Subcutaneous abdominal adipose tissue (tissue), 5 donors: ENCODE data around the gene PPM1B.
A peak's percentile ranks its signal among the peaks of the same experiment; 100 is the strongest.
"Not testable (repeated sequence)": the region's sequence is repeated elsewhere in the genome, so short reads cannot be mapped to it uniquely, and the experiment has no call there.

ENCODE experiments used
- H3K27ac ChIP-seq: one replicate; pipeline ENCODE4 v1.7.0; 2013; ENCODE audit warnings: low read depth, mild to moderate bottlenecking, inconsistent platforms, low read length, moderate library complexity
- H3K27me3 ChIP-seq, 5 donors: one replicate each; pipeline ENCODE4 v1.7.0; 2013; ENCODE audit warnings: low read length in 5 of 5, inconsistent platforms in 1 of 5; ENCODE audit not compliant: control insufficient read depth in 5 of 5, insufficient read depth in 4 of 5
- H3K36me3 ChIP-seq, 5 donors: one replicate each; pipeline ENCODE4 v1.7.0; 2013; ENCODE audit warnings: low read length in 5 of 5; ENCODE audit not compliant: control insufficient read depth in 5 of 5, insufficient read depth in 5 of 5
- H3K4me1 ChIP-seq, 5 donors: one replicate each; pipeline ENCODE4 v1.7.0; 2013; ENCODE audit warnings: low read length in 5 of 5, mild to moderate bottlenecking in 3 of 5, moderate library complexity in 1 of 5; ENCODE audit not compliant: control insufficient read depth in 5 of 5, insufficient read depth in 5 of 5
- H3K4me3 ChIP-seq, 5 donors: one replicate each; pipeline ENCODE4 v1.7.0; 2013; ENCODE audit warnings: low read length in 5 of 5, low read depth in 1 of 5
- H3K9ac ChIP-seq, 5 donors: one replicate each; pipeline ENCODE4 v1.7.0; 2013; ENCODE audit warnings: low read length in 5 of 5, mild to moderate bottlenecking in 4 of 5, moderate library complexity in 3 of 5
- H3K9me3 ChIP-seq, 5 donors: one replicate each; pipeline ENCODE4 v1.7.0; 2013; ENCODE audit warnings: low read length in 5 of 5; ENCODE audit not compliant: control insufficient read depth in 5 of 5
- donor health status: healthy.
- donor health status: healthy.
- donor health status: healthy.
- donor health status: healthy.
- donor health status: healthy.

Gene PPM1B

GRCh38 chr2:44257802-44258201 is 89.1 kb downstream of the PPM1B start:
- H3K36me3 ChIP-seq, H3K9me3 ChIP-seq, H3K4me1 ChIP-seq, H3K27ac ChIP-seq, H3K9ac ChIP-seq, H3K27me3 ChIP-seq, H3K4me3 ChIP-seq: not testable (repeated sequence)

DNA sequence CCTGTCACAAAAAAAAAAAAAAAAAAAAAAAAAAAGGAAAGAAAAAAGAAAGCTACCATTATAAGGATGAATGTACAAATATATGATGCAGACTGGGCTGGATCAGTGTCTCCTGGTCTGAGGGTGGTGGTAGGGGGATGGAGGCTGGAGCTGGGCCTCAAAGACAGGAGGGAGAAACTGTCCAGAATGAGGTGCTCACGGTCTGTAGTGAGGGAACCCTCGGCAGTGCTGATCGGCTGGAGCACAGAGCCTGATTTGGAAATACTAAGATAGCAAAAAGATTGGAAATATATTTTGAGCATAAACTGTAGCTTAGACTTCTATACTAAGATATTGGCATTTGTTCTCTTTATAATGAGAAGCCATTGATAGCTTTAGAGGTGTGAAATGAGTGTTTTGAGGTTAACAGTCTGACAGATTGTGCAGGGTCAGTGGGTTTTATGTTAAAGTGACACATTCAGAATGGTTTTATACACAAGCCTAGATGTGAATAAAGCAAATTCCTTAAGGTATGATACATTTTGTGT is 98.7 kb downstream of the PPM1B start:
- Histone ChIP-seq H3K4me3 (no peak overlapping the region), H3K36me3 (no peaks in the 10 kb centered on the region), H3K27ac (peak overlapping the region; percentile 57), H3K4me1 (peaks cover 7 to 30% (median 13%) of the 10 kb centered on the region in 5 donors), H3K9ac (no peak overlapping the region), H3K9me3 (peaks cover 0 to 4% (median 0%) of the 10 kb centered on the region in 5 donors), H3K27me3 (no peaks in the 10 kb centered on the region)

GRCh38 chr2:44267796-44268648 is 99.3 kb downstream of the PPM1B start:
- Histone ChIP-seq H3K4me1 (peaks cover 7 to 29% (median 13%) of the 10 kb centered on the region in 5 donors), H3K9ac (no peak overlapping the region), H3K27ac (peak overlapping the region; percentile 76), H3K27me3 (no peaks in the 10 kb centered on the region), H3K36me3 (no peaks in the 10 kb centered on the region), H3K4me3 (no peak overlapping the region), H3K9me3 (peaks cover 0 to 4% (median 0%) of the 10 kb centered on the region in 5 donors)

DNA sequence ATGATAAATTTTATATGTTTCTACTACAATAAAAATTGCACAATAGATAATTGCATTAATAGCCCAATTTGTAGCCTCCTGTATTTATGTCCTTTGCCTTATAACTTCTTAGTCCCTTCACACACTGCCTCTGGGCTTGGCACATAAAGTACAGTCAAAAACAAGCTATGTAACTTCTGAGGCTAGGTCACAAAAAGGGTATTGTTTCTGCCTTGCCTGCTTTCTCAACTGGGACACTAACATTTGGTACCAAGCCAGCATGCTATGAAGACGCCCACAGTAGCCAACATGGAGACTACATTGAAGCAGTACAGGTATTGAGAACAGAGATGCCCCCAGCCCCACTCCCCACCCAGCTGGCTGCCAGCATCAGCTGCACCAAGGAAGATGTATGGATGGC is 101.2 kb downstream of the PPM1B start:
- no peak overlapping the region for H3K4me3 ChIP-seq
- H3K36me3 ChIP-seq = no peaks in the 10 kb centered on the region
- peaks cover 0 to 4% (median 0%) of the 10 kb centered on the region in 5 donors for H3K9me3 ChIP-seq
- H3K27ac ChIP-seq = no peak overlapping the region
- H3K27me3 ChIP-seq = no peaks in the 10 kb centered on the region
- peaks cover 7 to 26% (median 13%) of the 10 kb centered on the region in 5 donors for H3K4me1 ChIP-seq
- H3K9ac ChIP-seq = no peak overlapping the region

GRCh38 chr2:44271296-44271695 is 102.6 kb downstream of the PPM1B start:
- Histone ChIP-seq H3K36me3 (no peaks in the 10 kb centered on the region), H3K9ac (no peak overlapping the region), H3K4me1 (peaks cover 7 to 23% (median 13%) of the 10 kb centered on the region in 5 donors), H3K27ac (no peak overlapping the region), H3K27me3 (no peaks in the 10 kb centered on the region), H3K4me3 (no peak overlapping the region), H3K9me3 (peaks cover 0 to 4% (median 0%) of the 10 kb centered on the region in 5 donors)

- Histone ChIP-seq H3K9me3 (peaks cover 0 to 4% (median 0%) of the 10 kb centered on the region in 5 donors), H3K4me1 (peaks cover 2 to 12% (median 4%) of the 10 kb centered on the region in 5 donors), H3K4me3 (no peak overlapping the region), H3K27me3 (no peaks in the 10 kb centered on the region), H3K27ac (no peak overlapping the region), H3K36me3 (no peaks in the 10 kb centered on the region), H3K9ac (no peak overlapping the region)
These were observed 104.4 kb downstream of the PPM1B start for GRCh38 chr2:44273076-44273475.

- Histone ChIP-seq H3K9ac (no peak overlapping the region), H3K27ac (no peak overlapping the region), H3K9me3 (peaks cover 0 to 4% (median 0%) of the 10 kb centered on the region in 5 donors), H3K4me3 (no peak overlapping the region), H3K36me3 (no peaks in the 10 kb centered on the region), H3K27me3 (no peaks in the 10 kb centered on the region), H3K4me1 (peaks cover 0 to 7% (median 0%) of the 10 kb centered on the region in 5 donors)
These were observed 104.9 kb downstream of the PPM1B start for GRCh38 chr2:44273596-44273995.

DNA sequence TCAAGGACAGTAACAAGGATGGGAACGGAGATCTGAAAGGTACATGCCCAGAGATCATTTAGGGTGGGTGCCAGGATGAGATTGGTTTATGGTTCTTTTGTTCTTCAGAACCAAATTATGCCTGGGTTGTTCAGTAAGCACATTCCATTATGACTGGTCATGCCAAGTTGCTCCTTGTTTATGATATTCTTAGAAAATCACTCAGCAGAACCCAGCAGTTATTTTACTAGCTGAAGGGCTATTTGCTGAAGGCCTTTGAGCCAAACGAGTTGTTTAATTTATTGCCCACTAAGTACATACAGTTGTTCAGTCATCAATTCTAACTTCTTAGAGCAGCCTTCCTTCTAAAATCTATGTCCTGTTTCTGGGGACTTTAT is 107.2 kb downstream of the PPM1B start:
- no peak overlapping the region for H3K9ac ChIP-seq
- no peak overlapping the region for H3K4me3 ChIP-seq
- no peak overlapping the region for H3K27ac ChIP-seq
- peaks cover 0 to 7% (median 0%) of the 10 kb centered on the region in 5 donors for H3K4me1 ChIP-seq
- peaks cover 0 to 4% (median 0%) of the 10 kb centered on the region in 5 donors for H3K9me3 ChIP-seq
- H3K36me3 ChIP-seq = no peaks in the 10 kb centered on the region
- no peaks in the 10 kb centered on the region for H3K27me3 ChIP-seq

DNA sequence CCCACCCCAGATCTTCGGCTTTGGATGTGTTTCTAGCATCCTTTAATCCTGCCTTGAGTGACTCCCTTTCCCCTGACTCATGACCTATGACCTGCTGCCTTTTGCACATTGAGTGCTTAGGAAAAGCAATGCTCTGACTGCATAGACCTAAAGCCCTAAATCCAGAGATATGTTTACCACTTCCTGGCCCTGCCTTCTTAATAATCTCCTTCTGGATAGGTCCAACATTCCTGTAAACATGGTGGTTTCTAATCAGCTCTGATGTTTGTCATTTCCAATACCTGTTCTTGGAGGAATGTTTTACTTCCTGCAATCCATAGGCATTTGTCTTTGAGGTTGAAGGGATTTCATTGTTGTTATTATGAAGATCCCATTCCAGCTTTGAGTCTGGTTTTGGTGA is 108.9 kb downstream of the PPM1B start:
- Histone ChIP-seq H3K4me1 (peaks cover 0 to 7% (median 0%) of the 10 kb centered on the region in 5 donors), H3K27ac (no peak overlapping the region), H3K27me3 (no peaks in the 10 kb centered on the region)

DNA sequence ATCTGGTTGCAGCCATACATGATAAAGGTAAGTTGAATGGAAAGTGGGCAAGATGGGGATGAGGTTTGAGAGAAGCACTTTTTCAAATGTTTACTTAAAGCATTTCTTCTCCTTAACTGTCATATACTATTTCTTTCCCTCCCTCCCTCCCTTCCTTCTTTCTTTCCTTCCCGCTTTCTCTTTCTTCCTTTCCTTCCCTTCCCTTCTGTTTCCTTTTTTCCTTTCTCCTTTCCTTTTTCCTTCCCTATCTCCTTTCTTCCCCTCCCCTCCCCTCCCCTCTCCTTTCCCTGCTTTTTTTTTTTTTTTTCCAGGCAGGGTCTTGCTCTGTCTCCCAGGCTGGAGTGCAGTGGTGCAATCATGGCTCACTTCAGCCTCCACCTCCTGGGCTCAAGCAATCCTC is 112.2 kb downstream of the PPM1B start:
- Histone ChIP-seq H3K36me3 (no peaks in the 10 kb centered on the region), H3K9ac (no peak overlapping the region), H3K4me3 (no peak overlapping the region), H3K4me1 (peaks cover 0 to 4% (median 0%) of the 10 kb centered on the region in 5 donors), H3K27ac (no peak overlapping the region), H3K27me3 (no peaks in the 10 kb centered on the region), H3K9me3 (no peaks in the 10 kb centered on the region)

More for the DNA sequence above, 108.9 kb downstream of the PPM1B start:
- Histone ChIP-seq H3K4me3 (no peak overlapping the region), H3K9ac (no peak overlapping the region), H3K36me3 (no peaks in the 10 kb centered on the region), H3K9me3 (no peaks in the 10 kb centered on the region)
